Measurements from ENCODE around the gene ARVCF. TPM values are rescaled to one million over a fixed set of nuclear protein-coding genes. Genes with fewer than 3 reads are reported as not detected.

Gene ARVCF
- total and polyA plus RNA-seq, 2 of the 8 experiments (the other 6 are each of a cell fraction or from before 2014, with no cell fraction given): 31.0 to 43.2 TPM

- Histone ChIP-seq H3K4ac (replicated peaks; ENCODE audit: insufficient read length, low read depth, low read length) (no peak overlapping the region), H3K14ac (ENCODE audit: insufficient read length) (no peak overlapping the region), H3K18ac (ENCODE audit: extremely low read depth, low read length) (no peak overlapping the region), H4K5ac (ENCODE audit: insufficient read length, low read depth, low read length) (no peak overlapping the region), H2BK5ac (ENCODE audit: low read depth, low read length) (no peak overlapping the region), H4K20me1 (replicated peaks in 1 of 2; ENCODE audit: control insufficient read depth in 1 of 2, insufficient read depth in 2 of 2, low read length in 2 of 2) (peaks cover 10 to 29% of the 10 kb centered on the region in 2 experiments), H2AFZ (ENCODE audit: low read length) (no peak overlapping the region), H2BK120ac (replicated peaks; ENCODE audit: low read depth, low read length) (no peak overlapping the region), H3K27ac (ENCODE audit: low read depth, low read length) (no peak overlapping the region), H3K9me3 (ENCODE audit: insufficient read depth in 2 of 2, low read depth in 1 of 2, low read length in 1 of 2) (no peaks in the 10 kb centered on the region), H3K27me3 (replicated peaks in 1 of 4; ENCODE audit: control insufficient read depth in 3 of 4, extremely low read depth in 1 of 4, insufficient read depth in 3 of 4, low read length in 3 of 4) (no peaks in the 10 kb centered on the region), H2AK5ac (ENCODE audit: low read depth, low read length) (no peak overlapping the region), H3K79me2 (ENCODE audit: control insufficient read depth in 1 of 2, insufficient read depth in 2 of 2, low read length in 2 of 2) (peaks cover 0 to 8% of the 10 kb centered on the region in 2 experiments; a peak in 1 of 4 replicates), H3K79me1 (ENCODE audit: low read depth, low read length) (peaks cover 24% of the 10 kb centered on the region), H3K56ac (replicated peaks; ENCODE audit: insufficient read length, low read depth, low read length) (no peak overlapping the region), H2BK20ac (ENCODE audit: low read length) (no peak overlapping the region), H4K8ac (ENCODE audit: extremely low read depth, insufficient read depth, low read length) (peak overlapping the region; percentile 17; the same call in 1 of the 2 replicates), H3K36me3 (ENCODE audit: control insufficient read depth in 2 of 4, insufficient read depth in 4 of 4, low read length in 3 of 4) (peaks cover 2 to 33% (median 8%) of the 10 kb centered on the region in 4 experiments; a peak in 7 of 8 replicates), H3K9ac (replicated peaks in 1 of 4; ENCODE audit: extremely low read depth in 1 of 4, low read depth in 3 of 4, low read length in 3 of 4) (no peak overlapping the region), H3K23ac (ENCODE audit: insufficient read length) (no peak overlapping the region), H4K91ac (replicated peaks; ENCODE audit: insufficient read length, low read length) (no peak overlapping the region), H3K4me2 (ENCODE audit: insufficient read depth in 1 of 2, low read depth in 2 of 2, low read length in 2 of 2) (no peak overlapping the region), H2BK15ac (ENCODE audit: low read length) (no peak overlapping the region), H3K4me3 (ENCODE audit: extremely low read depth in 1 of 4, insufficient read depth in 2 of 4, low read depth in 3 of 4, low read length in 4 of 4) (no peak overlapping the region), H3K4me1 (replicated peaks in 1 of 4; ENCODE audit: control insufficient read depth in 3 of 4, insufficient read depth in 4 of 4, low read length in 3 of 4) (peaks cover 0 to 8% (median 7%) of the 10 kb centered on the region in 4 experiments; a peak in 5 of 7 replicates), H3K23me2 (ENCODE audit: low read depth, low read length) (peaks cover 2% of the 10 kb centered on the region; the same call in 1 of the 2 replicates), H2BK12ac (ENCODE audit: low read depth, low read length) (no peak overlapping the region)
- ChIA-PET CTCF (ENCODE audit: partially characterized antibody) (interaction anchor here (0.8 to 2.1 kb wide), 4 partner anchors 9 to 34 kb away, joined by 3 to 10 read pairs (median 4); no protein-coding TSS in a partner anchor), POLR2A (ENCODE audit: partially characterized antibody) (interaction anchor here (1.0 kb wide), 1 partner anchor 10 kb away, joined by 3 read pairs; no protein-coding TSS in a partner anchor)
- FAIRE-seq (no peak), DNase-seq (ENCODE audit: low read depth in 1 of 2, low spot score in 2 of 2) (no peak)
- WGBS, 2 experiments (ENCODE audit: extremely low coverage in 1 of 2, insufficient coverage in 1 of 2, insufficient read length in 1 of 2, insufficient replicate concordance in 2 of 2, low coverage in 1 of 2, low lambda C conversion rate in 2 of 2, missing lambda C conversion rate in 1 of 2): 92% methylated on average over 16 of the region's 16 CpGs; no CpG with 5 or more reads in 1 of the 2 experiments
- TF ChIP-seq HDAC2 (IDR thresholded peaks at IDR 0.05; ENCODE audit: borderline replicate concordance in 1 of 2, low read depth in 2 of 2, low read length in 2 of 2) (no peak), SAP30 (IDR thresholded peaks at IDR 0.05; ENCODE audit: insufficient read depth, insufficient replicate concordance, low read length) (no peak), RFX5 (IDR thresholded peaks at IDR 0.05; ENCODE audit: borderline replicate concordance, low read depth, low read length) (no peak), JUND (IDR thresholded peaks at IDR 0.05; ENCODE audit: low read length) (no peak), EGR1 (IDR thresholded peaks at IDR 0.05; ENCODE audit: borderline replicate concordance, low read depth, low read length) (no peak), TCF12 (IDR thresholded peaks at IDR 0.05; ENCODE audit: low read depth, low read length) (no peak), CEBPB (IDR thresholded peaks at IDR 0.05; ENCODE audit: low read depth, low read length) (no peak), SIX5 (IDR thresholded peaks at IDR 0.05; ENCODE audit: low read depth, low read length) (no peak), ATF2 (IDR thresholded peaks at IDR 0.05; ENCODE audit: low read length) (no peak)
Measured at GRCh38 chr22:19981961-19982920, 34.4 kb downstream of the ARVCF start.
